NB4 (cell line): Measurements from ENCODE around the gene SLAIN2.

Experiments
- TF ChIP-seq, protein P1 (sequence below): IDR thresholded peaks from one replicate; pipeline ENCODE4 v1.5.1; 2012; ENCODE audit warnings: low read depth, low read length
- TF ChIP-seq, protein P2 (sequence below): IDR thresholded peaks from 2 replicates; pipeline ENCODE4 v1.6.1; 2011; ENCODE audit warnings: low read depth, low read length

DNA sequence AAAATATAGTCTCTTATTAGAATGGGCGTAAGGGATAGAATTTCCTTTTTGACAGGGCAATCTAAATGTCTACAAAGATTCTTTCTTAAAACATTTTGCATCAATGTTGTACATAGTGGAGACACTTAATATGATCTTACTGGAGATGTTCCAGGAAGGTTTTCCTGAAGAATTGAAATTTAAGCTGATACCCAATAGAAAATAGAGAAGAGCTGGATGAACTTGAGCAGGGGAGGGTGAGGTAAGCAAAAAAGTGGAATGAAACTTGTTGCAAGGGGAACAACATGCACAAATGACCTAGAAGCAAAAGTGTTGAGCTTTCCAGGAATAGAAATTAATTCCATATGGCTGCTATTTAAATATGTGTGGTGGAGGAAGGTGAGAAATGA, 19.7 kb downstream of the SLAIN2 start:
- TF ChIP-seq, protein P1, sequence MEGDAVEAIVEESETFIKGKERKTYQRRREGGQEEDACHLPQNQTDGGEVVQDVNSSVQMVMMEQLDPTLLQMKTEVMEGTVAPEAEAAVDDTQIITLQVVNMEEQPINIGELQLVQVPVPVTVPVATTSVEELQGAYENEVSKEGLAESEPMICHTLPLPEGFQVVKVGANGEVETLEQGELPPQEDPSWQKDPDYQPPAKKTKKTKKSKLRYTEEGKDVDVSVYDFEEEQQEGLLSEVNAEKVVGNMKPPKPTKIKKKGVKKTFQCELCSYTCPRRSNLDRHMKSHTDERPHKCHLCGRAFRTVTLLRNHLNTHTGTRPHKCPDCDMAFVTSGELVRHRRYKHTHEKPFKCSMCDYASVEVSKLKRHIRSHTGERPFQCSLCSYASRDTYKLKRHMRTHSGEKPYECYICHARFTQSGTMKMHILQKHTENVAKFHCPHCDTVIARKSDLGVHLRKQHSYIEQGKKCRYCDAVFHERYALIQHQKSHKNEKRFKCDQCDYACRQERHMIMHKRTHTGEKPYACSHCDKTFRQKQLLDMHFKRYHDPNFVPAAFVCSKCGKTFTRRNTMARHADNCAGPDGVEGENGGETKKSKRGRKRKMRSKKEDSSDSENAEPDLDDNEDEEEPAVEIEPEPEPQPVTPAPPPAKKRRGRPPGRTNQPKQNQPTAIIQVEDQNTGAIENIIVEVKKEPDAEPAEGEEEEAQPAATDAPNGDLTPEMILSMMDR, result no peak
- TF ChIP-seq, protein P2, sequence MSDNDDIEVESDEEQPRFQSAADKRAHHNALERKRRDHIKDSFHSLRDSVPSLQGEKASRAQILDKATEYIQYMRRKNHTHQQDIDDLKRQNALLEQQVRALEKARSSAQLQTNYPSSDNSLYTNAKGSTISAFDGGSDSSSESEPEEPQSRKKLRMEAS, result no peak
